H9 (cell line): ENCODE measurements around the gene C16orf95. TPM values are rescaled to one million over a fixed set of nuclear protein-coding genes. Genes with fewer than 3 reads are reported as not detected.

Experiments
- DNase-seq: peaks from one replicate; pipeline ENCODE4 v3.0.0-alpha.2; 2017
- H2AFZ ChIP-seq: one replicate; pipeline ENCODE4 v1.6.1; 2013; ENCODE audit warnings: mild to moderate bottlenecking, low read length, control low read depth, moderate library complexity
- H2AK5ac ChIP-seq: 2 replicates; pipeline ENCODE4 v1.6.1; 2013; ENCODE audit warnings: low read length, control low read depth, mixed read lengths; ENCODE audit not compliant: insufficient read length
- H2BK120ac ChIP-seq: one replicate; pipeline ENCODE4 v1.6.1; 2013; ENCODE audit warnings: low read depth, mild to moderate bottlenecking, low read length, control low read depth, inconsistent platforms; ENCODE audit not compliant: poor library complexity, severe bottlenecking
- H2BK12ac ChIP-seq: 2 replicates; pipeline ENCODE4 v1.6.1; 2013; ENCODE audit warnings: low read length, control low read depth, mixed read lengths, low read depth; ENCODE audit not compliant: insufficient read length
- H2BK15ac ChIP-seq: 2 replicates; pipeline ENCODE4 v1.6.1; 2013; ENCODE audit warnings: low read depth, low read length, control low read depth
- H2BK20ac ChIP-seq: one replicate; pipeline ENCODE4 v1.6.1; 2013; ENCODE audit warnings: low read depth, mild to moderate bottlenecking, low read length, control low read depth, inconsistent platforms; ENCODE audit not compliant: poor library complexity, severe bottlenecking
- H2BK5ac ChIP-seq: 2 replicates; pipeline ENCODE4 v1.6.1; 2013; ENCODE audit warnings: low read length, control low read depth, mixed read lengths; ENCODE audit not compliant: insufficient read length
- H3K14ac ChIP-seq: 2 replicates; pipeline ENCODE4 v1.6.1; 2013; ENCODE audit warnings: low read length, control low read depth; ENCODE audit not compliant: insufficient read depth
- H3K18ac ChIP-seq: 2 replicates; pipeline ENCODE4 v1.6.1; 2013; ENCODE audit warnings: low read depth, mild to moderate bottlenecking, mixed read lengths, low read length, control low read depth; ENCODE audit not compliant: insufficient read length
- H3K23ac ChIP-seq: 2 replicates; pipeline ENCODE4 v1.6.1; 2013; ENCODE audit warnings: low read length, control low read depth, mixed read lengths, low read depth; ENCODE audit not compliant: insufficient read length
- H3K23me2 ChIP-seq: 2 replicates; pipeline ENCODE4 v1.6.1; 2013; ENCODE audit warnings: low read depth, mild to moderate bottlenecking, mixed read lengths, low read length, control low read depth; ENCODE audit not compliant: insufficient read length, poor library complexity, severe bottlenecking
- H3K27ac ChIP-seq: 2 replicates; pipeline ENCODE4 v1.5.1; 2013; ENCODE audit warnings: low read length, control low read depth, mixed read lengths, low read depth; ENCODE audit not compliant: insufficient read length
- H3K27me3 ChIP-seq: 2 replicates; pipeline ENCODE4 v1.6.1; 2013; ENCODE audit warnings: low read length, control low read depth, inconsistent platforms; ENCODE audit not compliant: insufficient read depth
- H3K4ac ChIP-seq: 2 replicates; pipeline ENCODE4 v1.6.1; 2013; ENCODE audit warnings: low read depth, mild to moderate bottlenecking, control low read depth, inconsistent platforms, low read length, moderate library complexity
- H3K4me1 ChIP-seq: 2 replicates; pipeline ENCODE4 v1.6.1; 2013; ENCODE audit warnings: low read length, control low read depth, inconsistent platforms; ENCODE audit not compliant: insufficient read depth
- H3K4me2 ChIP-seq: 2 replicates; pipeline ENCODE4 v1.6.1; 2013; ENCODE audit warnings: low read length, control low read depth, mixed read lengths; ENCODE audit not compliant: insufficient read length, insufficient read depth
- H3K56ac ChIP-seq: 2 replicates; pipeline ENCODE4 v1.6.1; 2013; ENCODE audit warnings: low read depth, mild to moderate bottlenecking, mixed read lengths, low read length, control low read depth; ENCODE audit not compliant: insufficient read length
- H3K79me1 ChIP-seq: 2 replicates; pipeline ENCODE4 v1.6.1; 2013; ENCODE audit warnings: low read depth, mild to moderate bottlenecking, moderate library complexity, low read length, control low read depth, inconsistent platforms; ENCODE audit not compliant: insufficient read depth, poor library complexity, severe bottlenecking
- H3K79me2 ChIP-seq: 2 replicates; pipeline ENCODE4 v1.6.1; 2013; ENCODE audit warnings: low read length, control low read depth, inconsistent platforms; ENCODE audit not compliant: insufficient read depth
- H3K9ac ChIP-seq: 2 replicates; pipeline ENCODE4 v1.6.1; 2013; ENCODE audit warnings: low read length, control low read depth, mixed read lengths; ENCODE audit not compliant: insufficient read length; ENCODE audit errors: extremely low read depth
- H3K9me3 ChIP-seq: one replicate; pipeline ENCODE4 v1.6.1; 2013; ENCODE audit warnings: low read depth, low read length, inconsistent platforms; ENCODE audit not compliant: control insufficient read depth
- H3T11ph ChIP-seq: one replicate; pipeline ENCODE4 v1.6.1; 2013; ENCODE audit warnings: mild to moderate bottlenecking, low read length, control low read depth, inconsistent platforms
- H4K20me1 ChIP-seq: one replicate; pipeline ENCODE4 v1.6.1; 2013; ENCODE audit not compliant: control insufficient read depth, insufficient read length, insufficient read depth
- H4K5ac ChIP-seq: 2 replicates; pipeline ENCODE4 v1.6.1; 2013; ENCODE audit warnings: low read depth, mild to moderate bottlenecking, mixed read lengths, low read length, control low read depth; ENCODE audit not compliant: insufficient read length
- H4K8ac ChIP-seq: replicated peaks from 2 replicates; pipeline ENCODE4 v1.6.1; 2013; ENCODE audit warnings: low read length, control low read depth, mixed read lengths, low read depth; ENCODE audit not compliant: insufficient read length
- H4K91ac ChIP-seq: 2 replicates; pipeline ENCODE4 v1.6.1; 2013; ENCODE audit warnings: low read depth, mild to moderate bottlenecking, moderate library complexity, mixed read lengths, low read length, control low read depth; ENCODE audit not compliant: insufficient read length
- H3K27ac Mint-ChIP-seq, 3 experiments: 2 replicates in 2 of 3; 3 replicates in 1 of 3; pipeline ENCODE4 v1.8.0; 2020 to 2021; ENCODE audit warnings: mixed read lengths in 3 of 3, mild to moderate bottlenecking in 1 of 3, moderate library complexity in 1 of 3
- H3K27me3 Mint-ChIP-seq: 2 replicates; pipeline ENCODE4 v1.8.0; 2021; ENCODE audit warnings: low read depth, mild to moderate bottlenecking, moderate library complexity, mixed read lengths
- H3K36me3 Mint-ChIP-seq, 3 experiments: 2 replicates in 2 of 3; 3 replicates in 1 of 3; pipeline ENCODE4 v1.8.0; 2020 to 2021; ENCODE audit warnings: low read depth in 3 of 3, mixed read lengths in 3 of 3; ENCODE audit not compliant: insufficient read depth in 1 of 3
- H3K4me1 Mint-ChIP-seq, 2 experiments: 2 replicates each; pipeline ENCODE4 v1.8.0; 2020; ENCODE audit warnings: mixed read lengths in 2 of 2
- H3K4me3 Mint-ChIP-seq, 2 experiments: 2 replicates in 1 of 2; 3 replicates in 1 of 2; pipeline ENCODE4 v1.8.0; 2020 to 2021; ENCODE audit warnings: mild to moderate bottlenecking in 2 of 2, mixed read lengths in 2 of 2, moderate library complexity in 1 of 2
- H3K9me3 Mint-ChIP-seq, 2 experiments: 2 replicates in 1 of 2; 3 replicates in 1 of 2; pipeline ENCODE4 v1.8.0; 2020; ENCODE audit warnings: mild to moderate bottlenecking in 2 of 2, mixed read lengths in 2 of 2, moderate library complexity in 1 of 2
- CTCF ChIP-seq: fragments of 200-600 bp; sonication (generic); conservative IDR thresholded peaks from 3 replicates; pipeline ENCODE4 v1.8.0; 2021; ENCODE audit warnings: antibody characterized with exemption, mild to moderate bottlenecking
- WGBS: extraction: QIAGEN DNeasy Blood & Tissue Kit; methylation state at CpG from one replicate; pipeline ENCODE4 v1.1.7; 2013; ENCODE audit warnings: missing lambda C conversion rate, low lambda C conversion rate, mixed read lengths; ENCODE audit not compliant: insufficient read length; ENCODE audit errors: extremely low coverage; 5-methylcytosine and 5-hydroxymethylcytosine counted together
- total RNA-seq: library from RNA; stranded (reverse); gene quantifications from 2 replicates; pipeline ENCODE4 v1.2.1, GENCODE V29; 2021

The C16orf95 gene
- total RNA-seq, 1 experiment from 2014 or later, result 5.6 TPM

GRCh38 chr16:87336434-87337240 is 19.4 kb upstream of the C16orf95 start:
- Histone ChIP-seq H2AK5ac (no peak overlapping the region), H3T11ph (no peak overlapping the region), H2BK12ac (no peak overlapping the region), H3K4me1 (no peaks in the 10 kb centered on the region), H3K4ac (no peak overlapping the region), H3K14ac (no peak overlapping the region), H3K27me3 (no peaks in the 10 kb centered on the region), H3K79me1 (no peaks in the 10 kb centered on the region), H3K27ac (no peak overlapping the region), H3K79me2 (no peaks in the 10 kb centered on the region), H3K9ac (no peak overlapping the region), H3K56ac (no peak overlapping the region), H2AFZ (no peak overlapping the region), H3K18ac (no peak overlapping the region), H2BK120ac (no peak overlapping the region), H2BK20ac (no peak overlapping the region), H4K8ac (no peak overlapping the region), H4K91ac (no peak overlapping the region), H3K23me2 (no peaks in the 10 kb centered on the region), H4K20me1 (no peaks in the 10 kb centered on the region), H2BK5ac (no peak overlapping the region), H2BK15ac (no peak overlapping the region), H3K4me2 (no peak overlapping the region), H3K23ac (no peak overlapping the region), H4K5ac (no peak overlapping the region), H3K9me3 (no peaks in the 10 kb centered on the region)
- Mint-ChIP-seq H3K27me3 (no peaks in the 10 kb centered on the region), H3K36me3 (peaks cover 15 to 24% (median 18%) of the 10 kb centered on the region in 3 experiments; a peak in 6 of 7 replicates), H3K4me1 (0 out of 4 replicates have a peak, but pooled peaks cover 0 to 3% of the 10 kb centered on the region in 2 experiments), H3K9me3 (no peaks in the 10 kb centered on the region), H3K4me3 (no peak overlapping the region), H3K27ac (no peak overlapping the region)
- no peak for DNase-seq
- TF ChIP-seq CTCF, result no peak
- no CpG with 5 or more reads among the region's 19 CpGs for WGBS
